NB4 (cell line): ENCODE results near the gene HDAC8.

Experiments used
- DNase-seq: peaks from one replicate; pipeline ENCODE4 v3.0.0; 2010; ENCODE audit warnings: low read depth
- H3K4me3 ChIP-seq: one replicate; pipeline ENCODE4 v1.5.1; 2011; ENCODE audit warnings: mild to moderate bottlenecking, low read depth, low read length, moderate library complexity
- MYC ChIP-seq: IDR thresholded peaks from 2 replicates; pipeline ENCODE4 v1.6.1; 2011; ENCODE audit warnings: low read depth, low read length
- POLR2A ChIP-seq: IDR thresholded peaks from 2 replicates; pipeline ENCODE4 v1.6.1; 2011; ENCODE audit warnings: mild to moderate bottlenecking; ENCODE audit not compliant: insufficient read length; ENCODE audit errors: extremely low read depth
- TF ChIP-seq, protein P1 (sequence below): IDR thresholded peaks from 2 replicates; pipeline ENCODE4 v1.6.1; 2011; ENCODE audit warnings: low read depth, low read length
- TF ChIP-seq, protein P2 (sequence below): IDR thresholded peaks from one replicate; pipeline ENCODE4 v1.5.1; 2012; ENCODE audit warnings: low read depth, low read length

HDAC8 gene

DNA sequence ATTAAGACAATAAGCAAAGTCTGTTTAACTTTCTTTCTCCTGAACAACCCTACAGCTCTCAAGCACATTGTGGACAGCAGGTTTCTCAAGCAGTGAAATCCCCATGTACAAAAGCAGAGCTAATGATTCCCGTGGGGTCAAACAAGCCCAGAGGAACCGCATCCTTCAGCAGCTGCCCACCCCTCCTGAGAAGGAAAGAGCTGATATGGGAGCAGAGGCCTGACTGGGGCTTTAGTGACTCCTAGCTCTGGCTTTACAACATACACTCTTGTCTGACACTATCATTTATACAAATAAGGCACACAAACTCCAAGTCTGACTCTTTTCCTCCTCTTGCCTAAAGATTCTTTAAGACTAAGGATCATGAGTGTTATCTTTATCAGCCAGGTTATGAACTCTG, 32.8 kb downstream of the HDAC8 start:
- DNase-seq = no peak
- H3K4me3 ChIP-seq = no peak overlapping the region
- TF ChIP-seq POLR2A = no peak
- no peak for TF ChIP-seq MYC
- TF ChIP-seq, protein P1, sequence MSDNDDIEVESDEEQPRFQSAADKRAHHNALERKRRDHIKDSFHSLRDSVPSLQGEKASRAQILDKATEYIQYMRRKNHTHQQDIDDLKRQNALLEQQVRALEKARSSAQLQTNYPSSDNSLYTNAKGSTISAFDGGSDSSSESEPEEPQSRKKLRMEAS = no peak
- TF ChIP-seq, protein P2, sequence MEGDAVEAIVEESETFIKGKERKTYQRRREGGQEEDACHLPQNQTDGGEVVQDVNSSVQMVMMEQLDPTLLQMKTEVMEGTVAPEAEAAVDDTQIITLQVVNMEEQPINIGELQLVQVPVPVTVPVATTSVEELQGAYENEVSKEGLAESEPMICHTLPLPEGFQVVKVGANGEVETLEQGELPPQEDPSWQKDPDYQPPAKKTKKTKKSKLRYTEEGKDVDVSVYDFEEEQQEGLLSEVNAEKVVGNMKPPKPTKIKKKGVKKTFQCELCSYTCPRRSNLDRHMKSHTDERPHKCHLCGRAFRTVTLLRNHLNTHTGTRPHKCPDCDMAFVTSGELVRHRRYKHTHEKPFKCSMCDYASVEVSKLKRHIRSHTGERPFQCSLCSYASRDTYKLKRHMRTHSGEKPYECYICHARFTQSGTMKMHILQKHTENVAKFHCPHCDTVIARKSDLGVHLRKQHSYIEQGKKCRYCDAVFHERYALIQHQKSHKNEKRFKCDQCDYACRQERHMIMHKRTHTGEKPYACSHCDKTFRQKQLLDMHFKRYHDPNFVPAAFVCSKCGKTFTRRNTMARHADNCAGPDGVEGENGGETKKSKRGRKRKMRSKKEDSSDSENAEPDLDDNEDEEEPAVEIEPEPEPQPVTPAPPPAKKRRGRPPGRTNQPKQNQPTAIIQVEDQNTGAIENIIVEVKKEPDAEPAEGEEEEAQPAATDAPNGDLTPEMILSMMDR = no peak

DNA sequence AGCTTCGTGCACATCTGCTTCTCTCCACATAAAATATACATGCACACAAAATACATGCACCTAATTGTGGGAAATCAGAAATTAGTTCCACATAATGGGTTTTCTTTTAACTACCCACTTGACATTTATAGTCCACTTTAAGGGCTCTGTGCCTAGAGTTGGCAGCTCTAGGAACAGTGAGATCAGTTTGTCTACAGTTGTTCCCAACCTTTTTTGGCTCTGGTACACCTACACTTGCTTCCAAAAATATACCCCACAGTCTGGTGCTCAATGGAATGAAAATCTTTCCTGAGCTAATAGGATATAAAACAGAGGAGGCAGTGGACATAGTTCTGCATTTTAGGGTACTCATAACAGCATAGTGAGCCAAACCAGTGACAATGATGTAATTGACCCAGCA, 36.1 kb downstream of the HDAC8 start:
- no peak overlapping the region for H3K4me3 ChIP-seq
- TF ChIP-seq, protein P1 = no peak
- TF ChIP-seq POLR2A = no peak
- TF ChIP-seq, protein P2 = no peak
- TF ChIP-seq MYC = no peak
- no peak for DNase-seq

- TF ChIP-seq, protein P1 = no peak
- TF ChIP-seq MYC (no peak), POLR2A (no peak)
- TF ChIP-seq, protein P2 = no peak
- no peak for DNase-seq
- no peak overlapping the region for H3K4me3 ChIP-seq
Measured at GRCh38 chrX:72532366-72532765, 40.3 kb downstream of the HDAC8 start.

GRCh38 chrX:72526534-72527508, 45.8 kb downstream of the HDAC8 start:
- peak; percentile 87 for DNase-seq
- H3K4me3 ChIP-seq = no peak overlapping the region
- TF ChIP-seq, protein P1 = no peak

- H3K4me3 ChIP-seq = no peak overlapping the region
- DNase-seq = peak; percentile 66
- TF ChIP-seq, protein P1 = peak; percentile 90
- TF ChIP-seq, protein P2 = no peak
Measured at GRCh38 chrX:72498782-72499181, 73.9 kb downstream of the HDAC8 start.

DNA sequence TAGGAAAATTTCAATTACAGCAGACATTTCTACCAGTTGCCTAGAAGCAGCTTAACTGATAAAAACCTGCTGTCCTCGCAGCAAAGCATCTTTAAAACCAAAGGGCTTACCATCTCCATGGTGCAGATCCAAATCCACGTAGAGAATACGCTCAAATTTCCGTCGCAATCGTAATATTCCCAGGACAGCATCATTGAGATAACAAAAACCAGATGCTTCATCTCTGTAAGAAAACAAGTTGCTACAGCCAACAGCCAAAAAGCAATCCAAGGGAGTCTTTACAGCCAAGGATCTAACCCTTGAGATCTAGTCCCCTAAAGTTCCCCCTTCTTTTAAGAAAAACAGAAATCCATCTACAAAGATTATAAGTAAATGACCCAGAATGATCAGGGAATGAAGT, 77.6 kb downstream of the HDAC8 start:
- no peak for DNase-seq
- no peak overlapping the region for H3K4me3 ChIP-seq
- no peak for TF ChIP-seq POLR2A
- TF ChIP-seq, protein P1 = no peak
- TF ChIP-seq, protein P2 = no peak
- no peak for TF ChIP-seq MYC
